ENCODE data around the gene OCIAD2. TPM values are rescaled to one million over a fixed set of nuclear protein-coding genes. Genes with fewer than 3 reads are reported as not detected.

OCIAD2 gene
- total RNA-seq, 1 donor from 2014 or later: 18.1 TPM

- H3K4me1 Mint-ChIP-seq (ENCODE audit: low read depth): no peaks in the 10 kb centered on the region
- H3K9me3 Mint-ChIP-seq (ENCODE audit: low read depth): no peaks in the 10 kb centered on the region
- peaks cover 17% of the 10 kb centered on the region for H3K36me3 Mint-ChIP-seq (ENCODE audit: low read depth)
- H3K4me3 Mint-ChIP-seq (ENCODE audit: unreplicated experiment): no peak overlapping the region
- H3K27ac Mint-ChIP-seq (ENCODE audit: unreplicated experiment): no peak overlapping the region
- H3K27me3 Mint-ChIP-seq (ENCODE audit: low read depth): no peaks in the 10 kb centered on the region
- no peak for TF ChIP-seq CTCF (IDR thresholded peaks at IDR 0.05)
- DNase-seq (ENCODE audit: low spot score): no peak
Measured at GRCh38 chr4:48841045-48841827, 65.3 kb downstream of the OCIAD2 start.

- H3K4me1 Mint-ChIP-seq (ENCODE audit: low read depth): peaks cover 17% of the 10 kb centered on the region
- no peak overlapping the region for H3K27ac Mint-ChIP-seq (ENCODE audit: unreplicated experiment)
- H3K27me3 Mint-ChIP-seq (ENCODE audit: low read depth): no peaks in the 10 kb centered on the region
- TF ChIP-seq CTCF (IDR thresholded peaks at IDR 0.05): no peak
- no peaks in the 10 kb centered on the region for H3K9me3 Mint-ChIP-seq (ENCODE audit: low read depth)
- H3K36me3 Mint-ChIP-seq (ENCODE audit: low read depth): peaks cover 14% of the 10 kb centered on the region
- DNase-seq (ENCODE audit: low spot score): no peak
- H3K4me3 Mint-ChIP-seq (ENCODE audit: unreplicated experiment): no peak overlapping the region
Measured at GRCh38 chr4:48836658-48837057, 69.9 kb downstream of the OCIAD2 start.

Other genes starting within 250 kb of the OCIAD2 start
- 29.3 to 45.4 TPM (median 30.8 TPM) in 3 replicates for gene FRYL, start 126.5 kb downstream of the OCIAD2 start, total RNA-seq
- 119 to 132 TPM (median 120 TPM) in 3 replicates for gene OCIAD1, start 75.7 kb downstream of the OCIAD2 start, total RNA-seq
- gene CWH43, start 79.5 kb upstream of the OCIAD2 start, total RNA-seq: not detected in 3 replicates